Neural cell (in vitro differentiated cells): ENCODE data around the gene NSDHL. TPM values are rescaled to one million over a fixed set of nuclear protein-coding genes. Genes with fewer than 3 reads are reported as not detected.

Source experiments
- H2AFZ ChIP-seq: fragments of 200-600, 300-800 bp; sonication (generic), shearing (Covaris generic); 2 replicates; pipeline ENCODE4 v1.6.0; 2014; ENCODE audit warnings: low read depth, mild to moderate bottlenecking, antibody characterized with exemption, low read length, moderate library complexity
- H3F3A ChIP-seq: fragments of 200-600 bp; shearing (Covaris generic); 2 replicates; pipeline ENCODE4 v1.6.1; 2016; ENCODE audit warnings: mild to moderate bottlenecking, moderate library complexity, mixed read lengths, antibody characterized with exemption, low read length; ENCODE audit not compliant: insufficient read depth, poor library complexity, severe bottlenecking
- H3K27ac ChIP-seq: fragments of 200-600, 300-800 bp; sonication (generic), shearing (Covaris generic); 2 replicates; pipeline ENCODE4 v1.5.1; 2014; ENCODE audit warnings: mild to moderate bottlenecking, low read length, moderate library complexity
- H3K27me3 ChIP-seq: fragments of 300-800, 200-600 bp; sonication (generic), shearing (Covaris generic); 2 replicates; pipeline ENCODE4 v1.6.0; 2014; ENCODE audit warnings: mild to moderate bottlenecking, low read depth, low read length, moderate library complexity; ENCODE audit not compliant: insufficient read depth
- H3K36me3 ChIP-seq: fragments of 300-800, 200-600 bp; sonication (generic), shearing (Covaris generic); 2 replicates; pipeline ENCODE4 v1.5.1; 2014; ENCODE audit warnings: mild to moderate bottlenecking, antibody characterized with exemption, low read length, moderate library complexity; ENCODE audit not compliant: insufficient read depth
- H3K4me2 ChIP-seq: fragments of 300-800, 200-600 bp; sonication (generic), shearing (Covaris generic); 2 replicates; pipeline ENCODE4 v1.6.0; 2014; ENCODE audit warnings: mild to moderate bottlenecking, low read length
- H3K4me3 ChIP-seq: fragments of 300-800, 200-600 bp; sonication (generic), shearing (Covaris generic); 2 replicates; pipeline ENCODE4 v1.5.1; 2014; ENCODE audit warnings: mild to moderate bottlenecking, low read length, moderate library complexity
- H3K79me2 ChIP-seq: fragments of 200-600 bp; shearing (Covaris generic); replicated peaks from 2 replicates; pipeline ENCODE4 v1.6.0; 2014; ENCODE audit warnings: mild to moderate bottlenecking, low read length, moderate library complexity; ENCODE audit not compliant: insufficient read depth
- H3K9ac ChIP-seq: fragments of 300-800, 200-600 bp; sonication (generic), shearing (Covaris generic); 2 replicates; pipeline ENCODE4 v1.6.1; 2016; ENCODE audit warnings: mild to moderate bottlenecking, low read length, mixed read lengths
- H3K9me2 ChIP-seq: fragments of 200-600 bp; shearing (Covaris generic); 2 replicates; pipeline ENCODE4 v1.6.1; 2016; ENCODE audit warnings: mild to moderate bottlenecking, low read length, mixed read lengths; ENCODE audit not compliant: insufficient read depth
- H3K9me3 ChIP-seq: fragments of 200-600, 300-800 bp; sonication (generic), shearing (Covaris generic); 2 replicates; pipeline ENCODE4 v1.6.1; 2016; ENCODE audit warnings: mild to moderate bottlenecking, mixed run types, low read length, moderate library complexity, mixed read lengths
- H4K20me1 ChIP-seq: fragments of 200-600 bp; shearing (Covaris generic); 2 replicates; pipeline ENCODE4 v1.6.1; 2016; ENCODE audit warnings: mild to moderate bottlenecking, mixed run types; ENCODE audit not compliant: insufficient read depth
- EZH2 ChIP-seq: fragments of 200-600, 300-800 bp; shearing (Covaris generic), sonication (generic); IDR thresholded peaks from 2 replicates; pipeline ENCODE4 v1.6.1; 2014; ENCODE audit warnings: antibody characterized with exemption, low read length, borderline replicate concordance, mild to moderate bottlenecking; ENCODE audit not compliant: insufficient read depth, poor library complexity, severe bottlenecking
- MXI1 ChIP-seq: fragments of 450-650 bp; conservative IDR thresholded peaks from 2 replicates; pipeline ENCODE4 v1.6.1; 2014; ENCODE audit warnings: antibody characterized with exemption, mild to moderate bottlenecking; ENCODE audit not compliant: poor library complexity, severe bottlenecking
- POLR2AphosphoS5 ChIP-seq: IDR thresholded peaks from 2 replicates; pipeline ENCODE4 v1.6.1; 2012
- RAD21 ChIP-seq: fragments of 450-650 bp; conservative IDR thresholded peaks from 2 replicates; pipeline ENCODE4 v1.6.1; 2014; ENCODE audit warnings: antibody characterized with exemption, mild to moderate bottlenecking, moderate library complexity
- SMC3 ChIP-seq: fragments of 450-650 bp; conservative IDR thresholded peaks from 2 replicates; pipeline ENCODE4 v1.6.1; 2014; ENCODE audit warnings: antibody characterized with exemption, mild to moderate bottlenecking, moderate library complexity; ENCODE audit not compliant: poor library complexity
- TAF1 ChIP-seq: IDR thresholded peaks from 2 replicates; pipeline ENCODE4 v1.6.1; 2012; ENCODE audit warnings: low read depth
- polyA plus RNA-seq: library from polyadenylated mRNA; depleted of rRNA; stranded (reverse); fragments of >200 nt; gene quantifications from 2 replicates; pipeline ENCODE4 v1.2.3, GENCODE V29; 2014
- TF ChIP-seq, protein P1 (sequence below): fragments of 450-650 bp; IDR thresholded peaks from 2 replicates; pipeline ENCODE4 v1.5.1; 2014; ENCODE audit warnings: antibody characterized with exemption, mild to moderate bottlenecking, moderate library complexity; ENCODE audit not compliant: poor library complexity, severe bottlenecking
- TF ChIP-seq, protein P2 (sequence below): IDR thresholded peaks from 2 replicates; pipeline ENCODE4 v1.6.1; 2012; ENCODE audit warnings: borderline replicate concordance

NSDHL gene
- polyA plus RNA-seq, 1 donor from 2014 or later, result 18.4 TPM

DNA sequence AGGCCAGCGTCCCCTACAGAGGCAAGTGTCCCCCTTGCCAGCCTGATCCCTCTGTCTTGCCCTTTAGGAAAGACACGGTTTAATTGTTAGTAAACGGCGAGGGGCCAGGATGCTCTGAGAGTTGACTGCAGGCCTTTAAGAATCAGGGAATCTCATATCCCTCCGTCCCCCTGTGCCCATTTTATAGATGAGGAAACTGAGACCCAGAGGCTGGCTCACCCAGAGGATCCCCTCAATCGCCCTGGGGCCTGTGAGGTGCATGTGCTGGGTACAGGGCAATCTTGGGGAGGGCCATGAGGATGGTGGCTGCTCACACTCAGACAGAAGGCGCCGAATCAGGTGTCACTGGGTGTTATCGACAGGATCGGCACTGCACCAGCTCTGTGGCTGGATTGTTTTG, 67.6 kb downstream of the NSDHL start:
- Histone ChIP-seq H3K79me2 (no peaks in the 10 kb centered on the region), H3K36me3 (no peaks in the 10 kb centered on the region), H3F3A (no peaks in the 10 kb centered on the region), H3K4me3 (no peak overlapping the region), H4K20me1 (no peaks in the 10 kb centered on the region), H2AFZ (no peak overlapping the region), H3K27ac (no peak overlapping the region), H3K27me3 (no peaks in the 10 kb centered on the region), H3K9me2 (no peaks in the 10 kb centered on the region), H3K9me3 (no peaks in the 10 kb centered on the region), H3K9ac (no peak overlapping the region), H3K4me2 (no peak overlapping the region)
- TF ChIP-seq SMC3, result no peak

DNA sequence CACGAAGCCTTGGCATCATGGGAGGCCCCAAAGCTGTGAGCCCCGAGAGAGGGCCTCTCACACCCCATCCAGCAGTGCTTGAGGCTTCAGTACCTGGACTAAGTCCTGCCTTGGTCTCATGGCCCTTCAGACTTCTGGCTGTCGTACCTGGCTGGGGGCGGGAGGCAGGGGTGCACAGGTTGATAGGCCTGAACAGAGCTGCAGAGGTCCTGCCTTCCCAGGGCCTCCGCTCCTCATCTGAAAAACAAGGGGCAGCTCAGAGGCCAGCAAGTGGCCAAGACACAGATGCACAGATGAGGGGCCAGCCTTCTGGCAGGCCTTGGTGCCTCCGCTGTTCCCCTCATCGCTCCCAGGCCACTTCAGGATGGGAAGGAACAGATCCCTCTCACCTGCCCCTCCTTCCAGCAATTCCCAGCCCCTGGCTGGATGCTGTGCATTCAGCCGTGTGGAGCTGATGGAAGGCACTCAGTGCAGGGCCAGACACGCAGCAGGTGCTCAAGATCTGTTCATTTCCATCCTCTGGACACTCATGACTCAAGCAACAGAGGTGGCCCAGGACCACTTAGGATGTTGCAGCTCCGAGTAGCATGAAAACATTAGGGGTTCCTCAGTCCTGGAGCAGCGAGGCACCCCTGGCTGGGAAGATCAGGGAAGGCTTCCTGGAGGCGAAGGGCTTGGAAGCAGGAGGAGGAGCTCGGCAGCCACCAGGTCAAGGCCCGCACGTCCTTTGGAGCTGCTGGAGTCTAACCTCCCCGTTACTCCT, 68.4 kb downstream of the NSDHL start:
- no peaks in the 10 kb centered on the region for H3K27me3 ChIP-seq
- no peaks in the 10 kb centered on the region for H3K9me2 ChIP-seq
- no peak overlapping the region for H3K27ac ChIP-seq

More for the DNA sequence above, 68.4 kb downstream of the NSDHL start:
- Histone ChIP-seq H3K4me2 (no peak overlapping the region), H3F3A (no peaks in the 10 kb centered on the region), H2AFZ (no peak overlapping the region), H4K20me1 (no peaks in the 10 kb centered on the region), H3K36me3 (no peaks in the 10 kb centered on the region), H3K4me3 (no peak overlapping the region), H3K9me3 (no peaks in the 10 kb centered on the region), H3K9ac (no peak overlapping the region), H3K79me2 (no peaks in the 10 kb centered on the region)
- TF ChIP-seq POLR2AphosphoS5, result no peak
- TF ChIP-seq TAF1, result no peak
- TF ChIP-seq EZH2, result no peak
- no peak for TF ChIP-seq RAD21
- no peak for TF ChIP-seq SMC3
- TF ChIP-seq, protein P1, sequence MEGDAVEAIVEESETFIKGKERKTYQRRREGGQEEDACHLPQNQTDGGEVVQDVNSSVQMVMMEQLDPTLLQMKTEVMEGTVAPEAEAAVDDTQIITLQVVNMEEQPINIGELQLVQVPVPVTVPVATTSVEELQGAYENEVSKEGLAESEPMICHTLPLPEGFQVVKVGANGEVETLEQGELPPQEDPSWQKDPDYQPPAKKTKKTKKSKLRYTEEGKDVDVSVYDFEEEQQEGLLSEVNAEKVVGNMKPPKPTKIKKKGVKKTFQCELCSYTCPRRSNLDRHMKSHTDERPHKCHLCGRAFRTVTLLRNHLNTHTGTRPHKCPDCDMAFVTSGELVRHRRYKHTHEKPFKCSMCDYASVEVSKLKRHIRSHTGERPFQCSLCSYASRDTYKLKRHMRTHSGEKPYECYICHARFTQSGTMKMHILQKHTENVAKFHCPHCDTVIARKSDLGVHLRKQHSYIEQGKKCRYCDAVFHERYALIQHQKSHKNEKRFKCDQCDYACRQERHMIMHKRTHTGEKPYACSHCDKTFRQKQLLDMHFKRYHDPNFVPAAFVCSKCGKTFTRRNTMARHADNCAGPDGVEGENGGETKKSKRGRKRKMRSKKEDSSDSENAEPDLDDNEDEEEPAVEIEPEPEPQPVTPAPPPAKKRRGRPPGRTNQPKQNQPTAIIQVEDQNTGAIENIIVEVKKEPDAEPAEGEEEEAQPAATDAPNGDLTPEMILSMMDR, result no peak
- TF ChIP-seq, protein P2, sequence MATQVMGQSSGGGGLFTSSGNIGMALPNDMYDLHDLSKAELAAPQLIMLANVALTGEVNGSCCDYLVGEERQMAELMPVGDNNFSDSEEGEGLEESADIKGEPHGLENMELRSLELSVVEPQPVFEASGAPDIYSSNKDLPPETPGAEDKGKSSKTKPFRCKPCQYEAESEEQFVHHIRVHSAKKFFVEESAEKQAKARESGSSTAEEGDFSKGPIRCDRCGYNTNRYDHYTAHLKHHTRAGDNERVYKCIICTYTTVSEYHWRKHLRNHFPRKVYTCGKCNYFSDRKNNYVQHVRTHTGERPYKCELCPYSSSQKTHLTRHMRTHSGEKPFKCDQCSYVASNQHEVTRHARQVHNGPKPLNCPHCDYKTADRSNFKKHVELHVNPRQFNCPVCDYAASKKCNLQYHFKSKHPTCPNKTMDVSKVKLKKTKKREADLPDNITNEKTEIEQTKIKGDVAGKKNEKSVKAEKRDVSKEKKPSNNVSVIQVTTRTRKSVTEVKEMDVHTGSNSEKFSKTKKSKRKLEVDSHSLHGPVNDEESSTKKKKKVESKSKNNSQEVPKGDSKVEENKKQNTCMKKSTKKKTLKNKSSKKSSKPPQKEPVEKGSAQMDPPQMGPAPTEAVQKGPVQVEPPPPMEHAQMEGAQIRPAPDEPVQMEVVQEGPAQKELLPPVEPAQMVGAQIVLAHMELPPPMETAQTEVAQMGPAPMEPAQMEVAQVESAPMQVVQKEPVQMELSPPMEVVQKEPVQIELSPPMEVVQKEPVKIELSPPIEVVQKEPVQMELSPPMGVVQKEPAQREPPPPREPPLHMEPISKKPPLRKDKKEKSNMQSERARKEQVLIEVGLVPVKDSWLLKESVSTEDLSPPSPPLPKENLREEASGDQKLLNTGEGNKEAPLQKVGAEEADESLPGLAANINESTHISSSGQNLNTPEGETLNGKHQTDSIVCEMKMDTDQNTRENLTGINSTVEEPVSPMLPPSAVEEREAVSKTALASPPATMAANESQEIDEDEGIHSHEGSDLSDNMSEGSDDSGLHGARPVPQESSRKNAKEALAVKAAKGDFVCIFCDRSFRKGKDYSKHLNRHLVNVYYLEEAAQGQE, result no peak
- TF ChIP-seq MXI1, result no peak
